Measurements from ENCODE around the gene ZSCAN20.

ZSCAN20 gene

DNA sequence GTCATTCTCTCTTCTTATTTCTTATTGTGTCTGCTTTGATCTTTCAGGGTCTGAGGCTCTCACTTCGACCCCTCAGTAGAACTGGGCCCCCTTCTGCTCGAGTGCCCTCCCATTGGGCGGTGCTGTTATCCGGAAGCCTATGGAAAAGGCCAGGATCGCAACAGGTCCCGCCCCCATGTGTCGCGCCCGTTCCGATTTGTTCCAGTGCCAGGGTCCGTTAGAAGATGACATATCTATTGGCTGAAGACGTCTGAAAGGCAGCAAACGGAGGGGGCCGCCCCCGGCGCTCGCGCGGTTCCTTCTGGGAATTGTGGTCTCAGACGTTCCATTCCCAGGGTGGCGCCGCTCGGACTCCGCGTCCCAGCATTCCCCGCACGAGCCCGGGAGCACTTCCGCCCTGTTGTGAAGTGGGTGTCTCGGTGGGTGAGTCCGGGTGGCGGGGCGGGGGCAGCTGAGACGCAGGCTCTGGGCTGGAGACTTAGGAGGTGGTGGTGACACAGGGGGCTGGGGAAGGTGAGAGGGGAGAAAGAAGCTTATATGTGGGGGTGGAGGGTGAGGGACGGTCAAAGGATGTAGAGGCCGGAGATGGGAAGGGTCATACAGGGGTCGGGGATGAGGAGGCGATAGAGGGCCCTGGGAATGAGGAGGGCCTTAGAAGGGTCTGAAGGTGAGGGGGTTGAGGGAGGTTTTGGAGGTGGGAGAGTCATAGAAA, at the start of gene ZSCAN20:
Gene ZSCAN20 (plus strand): TSS at position 377 of the 712 bp plus-strand sequence. CDS start 6,644 bp downstream, outside the sequence.
- peak; percentile 96 for DNase-seq

GRCh38 chr1:33424205-33424604, 48.2 kb upstream of the ZSCAN20 start:
- DNase-seq, result no peak

DNA sequence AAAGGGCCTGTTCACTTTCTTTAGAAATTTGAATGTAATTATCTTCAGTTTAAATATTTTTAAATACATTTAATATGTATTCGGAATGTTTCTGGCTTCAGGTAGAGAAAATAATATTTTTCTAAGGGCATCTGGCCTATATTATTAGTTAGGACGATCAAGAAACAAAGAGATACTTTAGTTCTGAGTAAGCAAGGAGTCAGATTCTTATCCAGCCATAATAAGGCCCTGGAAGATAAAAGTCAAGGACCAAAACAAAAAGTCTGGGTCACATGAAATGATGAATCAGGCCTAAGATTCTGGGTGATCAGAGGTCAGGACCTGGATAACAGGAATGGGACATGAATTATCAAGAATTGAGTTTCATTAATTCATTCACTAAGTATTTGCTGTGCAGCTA, 47.8 kb upstream of the ZSCAN20 start:
- DNase-seq, result no peak

GRCh38 chr1:33425900-33426299, 46.5 kb upstream of the ZSCAN20 start:
- DNase-seq, result no peak

DNA sequence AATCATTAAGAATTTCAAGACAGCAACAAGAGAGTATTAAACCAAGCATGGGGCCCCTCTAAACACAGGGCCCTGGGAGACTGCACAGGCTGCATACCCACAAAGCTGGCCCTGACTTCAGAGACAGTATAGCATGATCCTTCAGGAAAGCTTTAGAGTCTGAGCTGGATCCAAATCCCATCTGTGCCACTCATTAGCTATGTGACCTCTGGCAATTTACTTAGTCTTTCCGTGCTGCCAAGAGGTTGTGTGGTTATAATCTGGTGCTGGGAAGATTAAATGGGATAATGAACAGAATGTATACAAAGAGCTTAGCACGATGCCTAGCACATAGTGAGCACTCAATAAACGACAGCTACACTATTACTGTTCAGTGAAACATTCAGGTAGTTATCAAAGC, 45.5 kb upstream of the ZSCAN20 start:
- no peak for DNase-seq

DNA sequence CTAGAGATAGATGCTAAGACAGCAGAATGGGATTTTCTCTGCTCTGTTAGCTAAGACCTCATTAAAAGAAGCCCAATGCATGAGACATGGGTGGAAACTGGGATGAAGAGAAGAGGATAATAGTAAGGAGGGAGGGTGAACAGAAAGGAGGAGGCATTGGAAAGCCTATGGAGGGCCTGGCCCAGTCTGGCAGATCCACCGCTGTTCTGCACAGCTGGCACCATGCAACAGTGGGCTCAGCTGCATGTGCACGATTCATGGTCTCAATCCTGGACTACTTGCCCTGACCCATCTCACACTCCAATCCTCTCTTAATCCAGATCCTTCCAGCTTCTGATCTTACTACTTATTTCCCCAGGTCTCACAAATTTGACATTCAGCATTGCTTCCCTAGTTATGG, 43.8 kb upstream of the ZSCAN20 start:
- no peak for DNase-seq

- DNase-seq, result no peak
These were observed 43.1 kb upstream of the ZSCAN20 start for GRCh38 chr1:33429332-33429731.

- no peak for DNase-seq
These were observed 42.4 kb upstream of the ZSCAN20 start for GRCh38 chr1:33429856-33430691.

- peak; percentile 98 for DNase-seq
These were observed 41.5 kb upstream of the ZSCAN20 start, which contains the start of gene PHC2 for GRCh38 chr1:33430692-33431593. TSS of gene PHC2 (minus strand) at chr1:33431095. CDS start at chr1:33375539, 55,556 bp downstream.

- no peak for DNase-seq
These were observed 38.7 kb upstream of the ZSCAN20 start for GRCh38 chr1:33433509-33434362.

GRCh38 chr1:33434363-33434750, 38.1 kb upstream of the ZSCAN20 start:
- no peak for DNase-seq

- peak; percentile 81 for DNase-seq
These were observed 37.2 kb upstream of the ZSCAN20 start for GRCh38 chr1:33435096-33435820.

DNA sequence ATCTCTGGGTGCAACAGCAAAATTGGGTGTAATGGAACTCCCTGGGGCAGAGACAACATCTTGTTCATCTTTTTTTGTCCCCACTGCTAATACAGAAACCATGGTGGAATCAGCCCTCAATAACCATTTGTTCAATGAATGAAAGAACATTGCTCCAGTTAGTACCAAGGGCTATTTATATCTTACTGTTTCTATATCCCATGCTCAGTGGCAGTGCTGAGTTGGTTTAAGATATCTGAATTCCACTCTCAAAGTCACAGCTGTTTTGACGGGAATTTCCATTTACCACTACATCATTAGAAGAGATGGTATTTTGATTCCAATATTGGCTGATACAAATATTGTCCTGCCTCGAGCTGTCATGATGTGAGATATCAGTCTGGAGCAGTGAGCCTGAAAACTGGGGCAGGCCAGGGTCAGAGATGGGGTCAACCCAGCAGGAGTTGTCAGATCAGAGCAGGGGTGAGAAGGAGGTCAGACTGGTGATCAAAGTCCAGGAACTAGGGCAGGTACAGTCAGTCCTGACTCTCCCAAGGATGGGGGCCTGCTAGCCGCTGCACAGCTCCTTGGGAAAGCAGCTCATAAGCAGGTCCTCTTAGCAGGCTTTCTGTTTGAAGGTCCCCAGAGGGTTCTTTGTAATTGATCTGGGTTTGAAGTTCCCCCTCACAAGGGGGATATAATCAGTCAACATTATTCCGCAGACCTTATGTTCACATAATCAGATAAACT, 35.7 kb upstream of the ZSCAN20 start:
- peak; percentile 90 for DNase-seq

DNA sequence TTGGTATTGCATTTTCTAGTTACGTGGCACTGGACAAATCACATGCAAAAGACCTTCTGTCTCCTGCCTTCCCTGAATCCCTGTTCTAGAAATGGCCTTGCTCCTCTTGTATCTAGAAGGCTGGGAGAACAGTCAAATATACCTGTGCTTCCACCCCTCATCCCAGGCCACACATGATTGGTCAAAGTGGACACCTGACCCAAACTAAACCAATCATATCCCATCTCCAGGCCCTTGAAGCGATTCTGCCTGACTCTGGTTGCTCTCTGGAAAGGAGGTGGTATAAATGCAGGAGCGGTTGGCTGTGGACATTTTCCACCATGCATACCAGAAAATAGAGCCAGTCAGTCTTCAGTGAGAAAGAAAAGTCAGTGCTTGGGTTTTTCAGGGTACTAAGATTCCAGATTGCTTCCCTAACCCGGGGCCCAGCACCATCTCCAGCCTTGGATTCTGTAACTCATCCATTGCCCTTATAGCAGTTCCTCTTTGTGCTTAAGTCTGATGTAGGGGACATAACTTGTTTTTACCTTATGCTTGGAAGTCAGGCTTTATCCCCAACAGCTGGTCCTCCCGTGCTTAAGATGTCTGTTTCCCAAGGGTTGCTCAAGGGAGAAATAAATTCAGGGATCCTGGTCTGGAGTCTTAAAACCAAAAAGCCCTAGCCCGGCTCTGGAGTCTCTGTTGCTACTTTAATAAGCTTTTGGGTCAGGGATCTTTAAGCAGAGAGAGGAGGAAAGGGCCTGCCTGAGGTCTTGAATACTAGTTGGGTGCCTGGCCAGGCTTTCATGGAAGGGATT, 33.9 kb upstream of the ZSCAN20 start:
- DNase-seq, result no peak

GRCh38 chr1:33439662-33440061, 32.8 kb upstream of the ZSCAN20 start:
- no peak for DNase-seq

DNA sequence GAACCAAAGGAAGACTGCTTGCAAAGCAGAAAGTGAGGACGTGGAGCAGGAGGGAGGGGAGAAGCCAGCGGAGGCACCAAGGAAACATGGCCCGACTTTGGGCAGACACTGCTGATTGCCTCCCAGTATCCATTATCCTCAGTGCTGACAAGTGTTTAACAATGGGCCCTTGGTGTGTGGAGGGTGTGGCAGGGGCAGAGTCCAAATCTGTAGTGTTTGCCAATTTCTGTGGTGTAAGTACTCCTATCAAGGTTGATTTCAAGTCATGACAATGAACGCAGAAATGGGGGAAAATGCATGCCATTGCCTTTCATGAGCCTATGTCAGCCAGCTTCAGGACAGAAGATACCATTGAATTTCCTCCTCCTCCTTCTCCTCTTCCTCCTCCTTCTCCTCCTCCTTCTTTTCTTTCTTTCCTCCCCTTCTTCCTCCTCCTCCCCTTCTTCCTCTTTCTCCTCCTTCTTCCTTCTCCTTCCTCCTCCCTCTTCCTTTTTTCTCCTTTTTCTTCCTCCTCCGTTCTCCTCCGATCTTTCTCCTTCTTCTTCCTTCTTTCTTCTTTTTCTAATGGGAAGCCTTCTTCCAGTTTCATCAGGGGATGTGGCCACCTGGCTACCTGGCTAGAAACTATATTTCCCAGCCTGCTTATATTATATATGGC, 31.2 kb upstream of the ZSCAN20 start:
- DNase-seq, result no peak

DNA sequence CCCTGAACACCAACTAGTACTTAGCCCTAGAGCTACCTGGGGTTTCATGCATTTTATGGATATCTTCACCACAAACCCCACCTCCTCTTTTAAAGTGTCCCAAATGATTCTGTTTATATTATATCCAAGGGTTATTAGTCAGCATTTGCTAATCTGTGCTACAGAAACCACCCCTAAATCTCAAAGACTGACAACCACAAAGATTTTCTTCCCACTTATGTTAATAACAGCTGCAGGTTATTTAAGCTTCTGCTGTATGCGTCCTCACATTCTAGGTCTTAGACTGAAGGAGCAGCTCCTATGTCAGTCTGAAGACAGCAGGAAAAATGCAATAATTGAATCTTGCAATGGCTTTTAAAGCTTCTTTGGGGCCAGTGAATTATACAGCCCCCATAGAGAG, 30.3 kb upstream of the ZSCAN20 start:
- DNase-seq, result no peak

GRCh38 chr1:33443080-33443704, 29.3 kb upstream of the ZSCAN20 start:
- DNase-seq, result no peak

- DNase-seq, result no peak
These were observed 28.7 kb upstream of the ZSCAN20 start for GRCh38 chr1:33443705-33444180.

Measured in NCI-H2171 (cell line).